Measurements from ENCODE around the gene HDAC2.
A peak's percentile ranks its signal among the peaks of the same experiment; 100 is the strongest.
"Not testable (repeated sequence)": the region's sequence is repeated elsewhere in the genome, so short reads cannot be mapped to it uniquely, and the experiment has no call there.

The HDAC2 gene

DNA sequence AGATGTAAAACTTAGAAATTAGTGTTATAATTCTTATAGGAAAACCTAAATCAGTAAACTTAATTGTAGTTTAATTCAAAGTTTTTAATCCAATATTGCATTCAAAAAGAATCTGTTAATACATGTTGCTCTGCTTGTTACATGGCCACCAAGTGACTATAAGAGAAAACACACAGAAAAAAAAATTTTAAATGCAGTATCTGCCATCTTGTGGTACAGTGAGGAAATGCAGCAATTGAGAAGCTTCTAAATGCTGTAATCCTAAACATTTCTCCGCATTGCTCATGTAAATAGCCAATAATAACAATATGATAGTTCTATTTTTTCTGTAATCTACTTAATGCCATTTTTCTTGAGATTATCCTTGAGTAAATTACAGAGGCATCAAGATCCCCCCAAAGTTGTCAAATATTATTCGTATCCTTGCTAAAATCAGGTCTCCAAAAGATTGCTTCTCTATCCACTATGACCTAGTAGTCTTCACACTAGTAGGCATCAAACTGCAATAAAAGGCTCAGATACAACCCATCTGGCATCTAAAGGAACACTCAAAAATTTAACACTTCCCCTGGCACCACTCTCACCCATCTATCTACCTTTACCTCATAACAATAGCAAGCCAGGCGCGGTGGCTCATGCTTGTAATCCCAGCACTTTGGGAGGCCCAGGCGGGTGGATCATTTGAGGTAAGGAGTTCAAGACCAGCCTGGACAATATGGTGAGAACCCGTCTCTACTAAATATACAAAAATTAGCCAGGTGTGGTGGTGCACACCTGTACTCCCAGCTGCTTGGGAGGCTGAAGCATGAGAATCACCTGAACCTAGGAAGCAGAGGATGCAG is 34.6 kb downstream of the HDAC2 start:
- peak; percentile 66 for DNase-seq (ENCODE audit: low read depth, low spot score)
- Histone ChIP-seq H3K36me3 (ENCODE audit: insufficient read depth, low read length) (peaks cover 60% of the 10 kb centered on the region), H3K4me3 (no peak overlapping the region), H3K9ac (ENCODE audit: insufficient read length) (no peak overlapping the region), H3K27ac (peak overlapping the region; percentile 39; the same call in 1 of the 2 replicates), H3K9me3 (ENCODE audit: low read depth, low read length) (no peaks in the 10 kb centered on the region)
- TF ChIP-seq FOXP2 (optimal IDR thresholded peaks at IDR 0.05; ENCODE audit: control extremely low read depth, extremely low read length, insufficient read depth) (no peak), POLR2AphosphoS5 (IDR thresholded peaks at IDR 0.05; ENCODE audit: borderline replicate concordance, low read depth, low read length) (no peak), EZH2 (IDR thresholded peaks at IDR 0.05) (no peak)

DNA sequence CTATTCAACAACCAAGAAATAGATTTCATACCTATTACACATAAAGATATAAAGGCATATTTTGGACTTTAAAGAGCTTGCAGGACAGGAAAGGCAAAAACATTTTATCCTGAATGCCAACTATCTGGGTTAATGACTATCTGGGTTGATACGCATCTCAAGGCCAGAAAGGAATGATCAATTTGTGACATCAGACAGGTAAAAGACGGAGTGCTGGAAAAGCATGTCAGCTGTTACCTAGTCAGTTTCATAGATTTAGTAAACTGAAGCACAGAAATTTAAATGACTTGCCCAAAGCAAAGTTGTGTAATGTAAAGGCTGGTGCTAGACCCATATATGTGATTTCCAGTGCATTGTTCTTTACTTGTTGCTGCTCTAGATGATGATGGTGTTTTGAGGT is 36.8 kb downstream of the HDAC2 start:
- Histone ChIP-seq H3K27ac (no peak overlapping the region), H3K9me3 (ENCODE audit: low read depth, low read length) (0 out of 2 replicates have a peak, but pooled peaks cover 4% of the 10 kb centered on the region), H3K4me3 (no peak overlapping the region), H3K9ac (ENCODE audit: insufficient read length) (no peak overlapping the region), H3K36me3 (ENCODE audit: insufficient read depth, low read length) (peaks cover 38% of the 10 kb centered on the region)
- no peak for DNase-seq (ENCODE audit: low read depth, low spot score)
- TF ChIP-seq FOXP2 (optimal IDR thresholded peaks at IDR 0.05; ENCODE audit: control extremely low read depth, extremely low read length, insufficient read depth) (no peak), EZH2 (IDR thresholded peaks at IDR 0.05) (no peak), POLR2AphosphoS5 (IDR thresholded peaks at IDR 0.05; ENCODE audit: borderline replicate concordance, low read depth, low read length) (no peak)

DNA sequence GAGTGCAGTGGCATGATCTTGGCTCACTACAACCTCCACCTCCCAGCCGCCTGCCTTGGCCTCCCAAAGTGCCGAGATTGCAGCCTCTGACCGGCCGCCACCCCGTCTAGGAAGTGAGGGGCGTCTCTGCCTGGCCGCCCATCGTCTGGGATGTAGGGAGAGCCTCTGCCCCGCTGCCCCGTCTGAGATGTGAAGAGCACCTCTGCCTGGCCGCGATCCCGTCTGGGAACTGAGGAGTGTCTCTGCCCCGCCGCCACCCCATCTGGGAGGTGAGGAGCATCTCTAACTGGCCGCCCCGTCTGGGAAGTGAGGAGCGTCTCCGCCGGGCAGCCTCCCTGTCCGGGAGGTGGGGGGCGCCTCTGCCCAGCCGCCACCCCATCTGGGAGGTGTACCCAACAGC is 39.0 kb downstream of the HDAC2 start:
- H3K9me3 ChIP-seq (ENCODE audit: low read depth, low read length), result not testable (repeated sequence)

DNA sequence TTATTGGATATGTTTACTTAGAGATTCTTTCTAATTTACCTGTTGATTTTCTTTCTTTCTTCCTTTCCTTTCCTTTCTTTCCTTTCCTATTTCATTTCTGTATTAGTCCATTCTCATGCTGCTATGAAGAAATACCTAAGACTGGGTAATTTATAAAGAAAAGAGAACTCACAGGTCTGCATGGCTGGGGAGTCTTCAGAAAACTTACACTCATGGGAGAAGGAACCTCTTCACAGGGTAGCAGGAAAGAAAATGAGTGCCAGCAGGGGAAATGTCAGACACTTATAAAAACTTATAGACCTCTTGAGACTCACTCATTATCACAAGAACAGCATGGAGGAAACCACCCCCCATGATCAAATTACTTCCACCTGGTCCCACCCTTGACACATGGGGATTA is 40.8 kb downstream of the HDAC2 start:
- TF ChIP-seq EZH2 (IDR thresholded peaks at IDR 0.05) (no peak), FOXP2 (optimal IDR thresholded peaks at IDR 0.05; ENCODE audit: control extremely low read depth, extremely low read length, insufficient read depth) (no peak), POLR2AphosphoS5 (IDR thresholded peaks at IDR 0.05; ENCODE audit: borderline replicate concordance, low read depth, low read length) (no peak)
- Histone ChIP-seq H3K9ac (ENCODE audit: insufficient read length) (no peak overlapping the region), H3K36me3 (ENCODE audit: insufficient read depth, low read length) (peaks cover 21% of the 10 kb centered on the region), H3K4me3 (no peak overlapping the region), H3K9me3 (ENCODE audit: low read depth, low read length) (0 out of 2 replicates have a peak, but pooled peaks cover 4% of the 10 kb centered on the region), H3K27ac (no peak overlapping the region)
- no peak for DNase-seq (ENCODE audit: low read depth, low spot score)

More for the DNA sequence above, 39.0 kb downstream of the HDAC2 start:
- DNase-seq (ENCODE audit: low read depth, low spot score); H3K4me3 ChIP-seq; H3K9ac ChIP-seq (ENCODE audit: insufficient read length); H3K27ac ChIP-seq: not testable (repeated sequence)
- peaks cover 28% of the 10 kb centered on the region for H3K36me3 ChIP-seq (ENCODE audit: insufficient read depth, low read length)

DNA sequence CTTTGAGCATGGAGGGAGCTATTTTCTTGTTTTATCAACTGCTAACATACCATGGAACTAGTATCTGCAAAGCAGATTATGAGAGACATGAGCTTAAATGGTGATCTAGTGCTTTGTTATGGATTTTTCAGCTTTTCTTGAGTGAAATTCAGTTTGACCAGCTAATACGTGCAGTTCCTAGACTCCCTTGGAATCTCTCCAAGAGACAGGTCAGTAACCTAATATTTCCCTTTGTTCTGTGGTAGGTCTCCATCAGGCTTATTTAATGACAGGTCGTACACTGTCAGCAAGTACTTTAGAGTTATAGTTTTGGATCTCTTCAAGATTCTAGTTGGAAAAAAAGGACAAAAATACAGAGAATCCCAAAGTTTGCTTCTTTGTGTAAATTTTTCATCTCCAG is 43.9 kb downstream of the HDAC2 start:
- Histone ChIP-seq H3K36me3 (ENCODE audit: insufficient read depth, low read length) (no peaks in the 10 kb centered on the region), H3K9me3 (ENCODE audit: low read depth, low read length) (0 out of 2 replicates have a peak, but pooled peaks cover 4% of the 10 kb centered on the region), H3K27ac (no peak overlapping the region), H3K9ac (ENCODE audit: insufficient read length) (no peak overlapping the region), H3K4me3 (no peak overlapping the region)
- TF ChIP-seq FOXP2 (optimal IDR thresholded peaks at IDR 0.05; ENCODE audit: control extremely low read depth, extremely low read length, insufficient read depth), result no peak
- TF ChIP-seq EZH2 (IDR thresholded peaks at IDR 0.05), result no peak
- no peak for TF ChIP-seq POLR2AphosphoS5 (IDR thresholded peaks at IDR 0.05; ENCODE audit: borderline replicate concordance, low read depth, low read length)
- DNase-seq (ENCODE audit: low read depth, low spot score), result no peak

DNA sequence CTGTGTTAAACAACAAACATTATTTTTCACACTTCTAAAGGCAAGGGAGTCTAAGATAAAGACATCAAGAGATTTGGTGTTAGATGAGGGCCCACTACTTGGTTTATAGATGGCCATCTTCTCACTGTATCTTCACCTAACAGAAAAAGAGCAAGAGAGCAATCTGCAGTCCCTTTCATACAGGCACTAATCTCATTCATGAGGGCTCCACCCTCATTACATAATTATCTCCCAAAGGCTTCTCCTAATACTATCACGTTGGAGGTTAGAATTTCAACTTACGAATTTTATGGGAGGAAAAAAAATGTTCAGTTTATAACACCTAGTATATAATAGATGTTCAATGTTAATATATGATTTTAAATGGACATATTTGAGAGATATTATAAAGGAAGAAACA is 45.6 kb downstream of the HDAC2 start:
- Histone ChIP-seq H3K9me3 (ENCODE audit: low read depth, low read length) (0 out of 2 replicates have a peak, but pooled peaks cover 4% of the 10 kb centered on the region), H3K36me3 (ENCODE audit: insufficient read depth, low read length) (no peaks in the 10 kb centered on the region), H3K9ac (ENCODE audit: insufficient read length) (no peak overlapping the region), H3K27ac (no peak overlapping the region), H3K4me3 (no peak overlapping the region)
- no peak for DNase-seq (ENCODE audit: low read depth, low spot score)
- TF ChIP-seq EZH2 (IDR thresholded peaks at IDR 0.05) (no peak), FOXP2 (optimal IDR thresholded peaks at IDR 0.05; ENCODE audit: control extremely low read depth, extremely low read length, insufficient read depth) (no peak), POLR2AphosphoS5 (IDR thresholded peaks at IDR 0.05; ENCODE audit: borderline replicate concordance, low read depth, low read length) (no peak)

DNA sequence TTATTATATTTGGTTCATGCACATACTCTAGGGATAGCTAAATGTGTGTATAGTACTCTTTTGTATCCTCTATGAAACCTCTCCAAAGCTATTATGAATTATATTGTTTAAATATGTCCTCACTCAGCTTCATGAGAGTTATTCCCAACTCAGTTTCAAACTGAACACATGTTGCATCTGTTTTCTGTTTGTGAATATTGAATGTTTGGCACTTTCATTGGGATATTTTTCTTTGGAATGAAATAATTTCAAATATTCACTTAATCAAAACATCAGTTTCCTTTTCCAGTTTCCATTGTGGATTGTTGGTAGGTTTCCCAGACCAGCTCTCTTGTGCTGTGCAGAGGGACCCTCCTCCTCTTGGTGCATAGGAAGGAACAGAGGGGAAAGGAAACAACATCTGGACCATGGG is 46.6 kb downstream of the HDAC2 start:
- no peak for DNase-seq (ENCODE audit: low read depth, low spot score)
- H3K9ac ChIP-seq (ENCODE audit: insufficient read length), result no peak overlapping the region
- H3K9me3 ChIP-seq (ENCODE audit: low read depth, low read length), result 0 out of 2 replicates have a peak, but pooled peaks cover 2% of the 10 kb centered on the region
- no peak overlapping the region for H3K27ac ChIP-seq
- no peak overlapping the region for H3K4me3 ChIP-seq
- no peaks in the 10 kb centered on the region for H3K36me3 ChIP-seq (ENCODE audit: insufficient read depth, low read length)
- TF ChIP-seq EZH2 (IDR thresholded peaks at IDR 0.05) (no peak), FOXP2 (optimal IDR thresholded peaks at IDR 0.05; ENCODE audit: control extremely low read depth, extremely low read length, insufficient read depth) (no peak)

DNA sequence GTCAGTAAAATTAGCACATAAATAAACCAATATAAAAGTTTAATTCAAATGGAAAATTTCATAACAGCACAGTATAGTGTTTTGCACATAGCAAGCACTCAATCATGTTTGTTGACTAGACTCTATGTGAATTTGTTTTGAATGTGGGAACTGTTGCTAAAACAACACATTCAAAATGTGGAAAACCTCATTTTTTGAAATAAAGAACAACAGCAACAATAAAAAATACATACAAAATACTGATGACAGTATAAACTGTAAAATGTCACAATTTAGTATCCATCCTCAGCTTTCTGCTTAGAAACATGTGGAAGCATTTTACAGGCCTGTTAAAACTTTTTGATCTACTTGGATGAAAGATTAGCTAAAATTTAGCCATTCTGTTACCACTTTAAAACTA is 47.4 kb downstream of the HDAC2 start:
- H3K9me3 ChIP-seq (ENCODE audit: low read depth, low read length), result no peaks in the 10 kb centered on the region
- no peak overlapping the region for H3K9ac ChIP-seq (ENCODE audit: insufficient read length)
- TF ChIP-seq POLR2AphosphoS5 (IDR thresholded peaks at IDR 0.05; ENCODE audit: borderline replicate concordance, low read depth, low read length) (no peak), EZH2 (IDR thresholded peaks at IDR 0.05) (no peak), FOXP2 (optimal IDR thresholded peaks at IDR 0.05; ENCODE audit: control extremely low read depth, extremely low read length, insufficient read depth) (no peak)
- H3K27ac ChIP-seq, result no peak overlapping the region
- H3K4me3 ChIP-seq, result no peak overlapping the region
- H3K36me3 ChIP-seq (ENCODE audit: insufficient read depth, low read length), result no peaks in the 10 kb centered on the region
- no peak for DNase-seq (ENCODE audit: low read depth, low spot score)

All from SK-N-MC (cell line).